ENCODE measurements around the gene NME7. TPM values are rescaled to one million over a fixed set of nuclear protein-coding genes. Genes with fewer than 3 reads are reported as not detected.

Gene NME7
- total RNA-seq, 1 experiment from 2014 or later, result 21.8 TPM

DNA sequence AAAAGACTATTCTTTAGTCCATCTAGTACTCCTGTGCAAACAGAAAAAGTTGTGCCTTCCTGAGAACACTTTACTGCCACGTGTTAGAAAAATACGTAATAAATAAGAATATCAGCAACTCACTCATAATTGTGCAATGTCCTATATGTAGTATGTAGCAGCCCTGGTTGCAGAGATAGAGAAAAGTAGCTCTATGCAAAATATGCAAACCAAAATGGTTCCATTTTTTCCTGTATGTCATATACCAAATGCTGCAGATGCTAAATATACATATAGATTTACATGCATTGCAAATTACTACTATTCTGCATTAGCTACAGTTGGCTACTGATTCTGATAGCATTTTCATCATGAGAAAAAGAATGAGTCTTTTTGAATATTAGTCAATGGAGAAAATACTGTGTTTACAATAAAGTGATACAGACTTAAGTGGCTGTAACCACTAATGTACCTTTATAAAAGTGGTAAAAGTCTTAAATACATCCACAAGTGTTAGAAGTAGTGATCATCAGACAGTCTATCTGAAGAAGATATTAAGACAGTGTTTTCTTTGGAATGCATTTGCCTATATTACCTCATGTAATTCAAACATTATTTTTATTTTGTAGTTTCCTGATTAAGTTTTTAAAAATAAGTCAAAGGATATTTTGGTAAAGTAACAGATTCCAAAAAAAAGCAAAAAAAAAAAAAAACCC lies 19.8 kb downstream of the NME7 start:
- no peaks in the 10 kb centered on the region for H3K4me1 ChIP-seq (ENCODE audit: control insufficient read depth in 1 of 2, insufficient read depth in 2 of 2, low read length in 2 of 2)
- intact Hi-C loops (cut with micrococcal nuclease), result loop anchor here (1.0 to 5.0 kb wide), 5 partner anchors 216 to 1006 kb away; no protein-coding TSS in a partner anchor
- H3K9me3 ChIP-seq (ENCODE audit: control insufficient read depth in 1 of 2, insufficient read depth in 1 of 2, low read depth in 1 of 2, low read length in 2 of 2), result no peaks in the 10 kb centered on the region
- no peak overlapping the region for H2AFZ ChIP-seq (ENCODE audit: low read depth, low read length, poor library complexity, severe bottlenecking)
- no peak overlapping the region for H3K4me2 ChIP-seq (ENCODE audit: low read length)
- no peaks in the 10 kb centered on the region; the same call in 1 of the 2 replicates for H3K79me2 ChIP-seq (ENCODE audit: insufficient read depth, low read length)
- ChIA-PET POLR2A (interaction anchor here (0.8 to 1.7 kb wide), 2 partner anchors 711 to 744 kb away, joined by 3 to 4 read pairs; no protein-coding TSS in a partner anchor), CTCF (interaction anchor here (0.7 to 6.5 kb wide), 35 partner anchors 9 to 1113 kb away, joined by 3 to 105 read pairs (median 5); partner anchors contain the start of genes ATP1B1, BLZF1 and NME7), RAD21 (ENCODE audit: low non-redundant PET in 1 of 2, low total read pairs in 2 of 2, uncharacterized antibody in 2 of 2, unreplicated experiment in 2 of 2) (interaction anchor here (0.8 to 2.8 kb wide), 7 partner anchors 213 to 1005 kb away, joined by 3 to 24 read pairs (median 7); no protein-coding TSS in a partner anchor)
- H3K4me3 ChIP-seq (replicated peaks in 1 of 2; ENCODE audit: low read depth in 1 of 2, low read length in 2 of 2), result no peak overlapping the region
- ATAC-seq (no peak), DNase-seq (ENCODE audit: low read depth, low spot score) (no peak)
- no peaks in the 10 kb centered on the region for H4K20me1 ChIP-seq (ENCODE audit: insufficient read depth)
- TF ChIP-seq EZH2phosphoT487 (IDR thresholded peaks at IDR 0.05; ENCODE audit: borderline replicate concordance), result no peak
- no peak for TF ChIP-seq POLR2AphosphoS5 (IDR thresholded peaks at IDR 0.05; ENCODE audit: low read depth, low read length)
- TF ChIP-seq ELF1 (IDR thresholded peaks at IDR 0.05; ENCODE audit: borderline replicate concordance, low read depth), result no peak
- TF ChIP-seq CEBPB (IDR thresholded peaks at IDR 0.05; ENCODE audit: low read depth), result no peak
- TF ChIP-seq TCF7L2 (IDR thresholded peaks at IDR 0.05; ENCODE audit: borderline replicate concordance, extremely low read depth, insufficient read depth, insufficient read length), result no peak
- TF ChIP-seq, protein P1, sequence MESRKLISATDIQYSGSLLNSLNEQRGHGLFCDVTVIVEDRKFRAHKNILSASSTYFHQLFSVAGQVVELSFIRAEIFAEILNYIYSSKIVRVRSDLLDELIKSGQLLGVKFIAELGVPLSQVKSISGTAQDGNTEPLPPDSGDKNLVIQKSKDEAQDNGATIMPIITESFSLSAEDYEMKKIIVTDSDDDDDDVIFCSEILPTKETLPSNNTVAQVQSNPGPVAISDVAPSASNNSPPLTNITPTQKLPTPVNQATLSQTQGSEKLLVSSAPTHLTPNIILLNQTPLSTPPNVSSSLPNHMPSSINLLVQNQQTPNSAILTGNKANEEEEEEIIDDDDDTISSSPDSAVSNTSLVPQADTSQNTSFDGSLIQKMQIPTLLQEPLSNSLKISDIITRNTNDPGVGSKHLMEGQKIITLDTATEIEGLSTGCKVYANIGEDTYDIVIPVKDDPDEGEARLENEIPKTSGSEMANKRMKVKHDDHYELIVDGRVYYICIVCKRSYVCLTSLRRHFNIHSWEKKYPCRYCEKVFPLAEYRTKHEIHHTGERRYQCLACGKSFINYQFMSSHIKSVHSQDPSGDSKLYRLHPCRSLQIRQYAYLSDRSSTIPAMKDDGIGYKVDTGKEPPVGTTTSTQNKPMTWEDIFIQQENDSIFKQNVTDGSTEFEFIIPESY (IDR thresholded peaks at IDR 0.05; ENCODE audit: extremely low read depth, insufficient replicate concordance, low read length), result no peak
- no peak for TF ChIP-seq POLR2A (IDR thresholded peaks at IDR 0.05; ENCODE audit: borderline replicate concordance, extremely low read depth, insufficient read depth, insufficient read length)
- no peak for TF ChIP-seq ZFX (IDR thresholded peaks at IDR 0.05)
- TF ChIP-seq, protein P2, sequence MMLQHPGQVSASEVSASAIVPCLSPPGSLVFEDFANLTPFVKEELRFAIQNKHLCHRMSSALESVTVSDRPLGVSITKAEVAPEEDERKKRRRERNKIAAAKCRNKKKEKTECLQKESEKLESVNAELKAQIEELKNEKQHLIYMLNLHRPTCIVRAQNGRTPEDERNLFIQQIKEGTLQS (IDR thresholded peaks at IDR 0.05), result no peak
- no peak for TF ChIP-seq EGR1 (IDR thresholded peaks at IDR 0.05; ENCODE audit: low read depth)
- TF ChIP-seq, protein P3, sequence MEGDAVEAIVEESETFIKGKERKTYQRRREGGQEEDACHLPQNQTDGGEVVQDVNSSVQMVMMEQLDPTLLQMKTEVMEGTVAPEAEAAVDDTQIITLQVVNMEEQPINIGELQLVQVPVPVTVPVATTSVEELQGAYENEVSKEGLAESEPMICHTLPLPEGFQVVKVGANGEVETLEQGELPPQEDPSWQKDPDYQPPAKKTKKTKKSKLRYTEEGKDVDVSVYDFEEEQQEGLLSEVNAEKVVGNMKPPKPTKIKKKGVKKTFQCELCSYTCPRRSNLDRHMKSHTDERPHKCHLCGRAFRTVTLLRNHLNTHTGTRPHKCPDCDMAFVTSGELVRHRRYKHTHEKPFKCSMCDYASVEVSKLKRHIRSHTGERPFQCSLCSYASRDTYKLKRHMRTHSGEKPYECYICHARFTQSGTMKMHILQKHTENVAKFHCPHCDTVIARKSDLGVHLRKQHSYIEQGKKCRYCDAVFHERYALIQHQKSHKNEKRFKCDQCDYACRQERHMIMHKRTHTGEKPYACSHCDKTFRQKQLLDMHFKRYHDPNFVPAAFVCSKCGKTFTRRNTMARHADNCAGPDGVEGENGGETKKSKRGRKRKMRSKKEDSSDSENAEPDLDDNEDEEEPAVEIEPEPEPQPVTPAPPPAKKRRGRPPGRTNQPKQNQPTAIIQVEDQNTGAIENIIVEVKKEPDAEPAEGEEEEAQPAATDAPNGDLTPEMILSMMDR (IDR thresholded peaks at IDR 0.05 in 2 of 3, conservative IDR thresholded peaks at IDR 0.05 in 1 of 3; ENCODE audit: borderline replicate concordance in 1 of 3, insufficient read depth in 1 of 3, low read depth in 2 of 3, low read length in 2 of 3), result no peak
- no peak for TF ChIP-seq MAX (IDR thresholded peaks at IDR 0.05)
- TF ChIP-seq CBX3 (IDR thresholded peaks at IDR 0.05; ENCODE audit: low read depth), result no peak
- TF ChIP-seq FOSL1 (IDR thresholded peaks at IDR 0.05; ENCODE audit: low read depth), result no peak
- BruUV-seq (replicated peaks), result no TSS peak
- H3K27ac ChIP-seq (ENCODE audit: low read depth, low read length), result no peak overlapping the region
- H3K9ac ChIP-seq (ENCODE audit: low read length), result no peak overlapping the region
- no peaks in the 10 kb centered on the region for H3K27me3 ChIP-seq (ENCODE audit: insufficient read depth, low read length)
- no peaks in the 10 kb centered on the region for H3K36me3 ChIP-seq (ENCODE audit: control insufficient read depth in 1 of 2, insufficient read depth in 2 of 2, low read length in 2 of 2)
- no peaks in the 10 kb centered on the region for H3K9me2 ChIP-seq (ENCODE audit: insufficient read depth)
